ENCODE measurements around the gene MOSPD3. TPM values are rescaled to one million over a fixed set of nuclear protein-coding genes. Genes with fewer than 3 reads are reported as not detected.
"Not testable (repeated sequence)": the region's sequence is repeated elsewhere in the genome, so short reads cannot be mapped to it uniquely, and the experiment has no call there.

The MOSPD3 gene, protein sequence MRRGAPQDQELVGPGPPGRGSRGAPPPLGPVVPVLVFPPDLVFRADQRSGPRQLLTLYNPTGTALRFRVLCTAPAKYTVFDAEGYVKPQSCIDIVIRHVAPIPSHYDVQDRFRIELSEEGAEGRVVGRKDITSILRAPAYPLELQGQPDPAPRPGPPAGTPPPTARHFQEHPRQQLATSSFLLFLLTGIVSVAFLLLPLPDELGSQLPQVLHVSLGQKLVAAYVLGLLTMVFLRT
- 10 to 100 TPM; 15.1 to 19.1 TPM for total RNA-seq
- polyA plus RNA-seq: 10 to 100 TPM; 14.0 to 33.0 TPM
- long read RNA-seq, donor 1, transcript MOSPD3-203 (5 exons, 1,191 nt): major isoform, 9 of 14 reads
- long read RNA-seq, donor 1, partial matches to known transcripts: 1 of 14 reads
- long read RNA-seq, donor 1, other reads (novel, unspliced or antisense): 2 of 14 reads
- long read RNA-seq, donor 2, transcript MOSPD3-203 (5 exons, 1,191 nt): major isoform, 14 of 19 reads
- long read RNA-seq, donor 2, partial matches to known transcripts: 0 of 19 reads
- long read RNA-seq, donor 2, other reads (novel, unspliced or antisense): 1 of 19 reads

DNA sequence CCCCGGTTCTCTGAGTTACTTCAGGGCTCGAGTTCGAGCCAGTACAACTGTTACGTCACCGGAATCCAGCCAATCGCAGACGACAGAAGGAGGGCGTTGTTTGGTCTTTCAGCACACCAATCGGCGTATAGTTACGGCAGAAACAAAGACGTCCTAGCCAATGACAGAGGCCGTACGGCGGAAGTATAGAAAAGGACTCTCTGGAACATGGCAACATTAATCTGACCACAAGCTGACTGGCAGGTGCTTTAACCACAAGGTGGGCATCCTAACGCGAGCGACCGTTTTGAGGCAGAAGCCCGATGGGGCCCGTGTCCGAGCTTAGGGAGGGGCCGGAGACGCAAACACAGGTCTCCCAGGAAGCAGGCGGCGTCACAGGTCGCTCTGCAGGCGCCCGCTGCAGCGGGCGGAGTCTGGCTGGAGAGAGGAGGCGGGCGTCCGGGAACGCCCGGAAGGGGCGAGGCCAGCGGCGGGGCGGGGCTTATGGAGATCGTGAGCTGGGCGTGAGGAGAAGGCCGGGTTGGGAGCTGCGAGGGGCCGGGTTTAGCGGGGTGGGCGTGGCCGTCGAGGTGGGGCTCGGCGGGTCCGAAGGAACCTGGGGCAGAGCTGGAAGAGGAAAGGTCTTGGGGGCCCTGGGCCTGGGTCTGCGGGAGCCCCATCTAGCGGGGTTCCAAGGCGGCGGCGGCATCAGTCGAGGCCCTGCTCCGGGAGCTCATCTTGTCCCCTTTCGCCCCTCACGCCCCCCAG lies at the start of gene MOSPD3:
TSS of gene MOSPD3 (plus strand) at position 558 of the 747 bp plus-strand sequence. CDS start 252 bp downstream, outside the sequence.
- H3K4me3 ChIP-seq (ENCODE audit: low read length in 2 of 2): peak within 1 kb of the TSS; percentile 58 to 62
- no peaks in the 10 kb centered on the region for H3K36me3 ChIP-seq (ENCODE audit: control insufficient read depth in 1 of 2, insufficient read depth in 2 of 2, low read length in 1 of 2)
- peak; percentile 98 for ATAC-seq (ENCODE audit: low FRiP score)
- H3K9me3 ChIP-seq (ENCODE audit: control insufficient read depth, low read length): no peaks in the 10 kb centered on the region
- intact Hi-C loops (cut with DNase I): loop anchor here (1.0 to 5.0 kb wide), 4 partner anchors 27 to 80 kb away; partner anchors contain the start of genes GNB2 (in 2 of the 2) and GIGYF1 (in 1 of the 2)
- no peaks in the 10 kb centered on the region for H3K4me1 ChIP-seq (ENCODE audit: control insufficient read depth in 1 of 2, insufficient read depth in 2 of 2, low read length in 2 of 2)
- H3K27me3 ChIP-seq (ENCODE audit: control insufficient read depth in 1 of 2, insufficient read depth in 2 of 2, low read length in 1 of 2): no peaks in the 10 kb centered on the region
- peak; percentile 99 to 100 for DNase-seq
- H3K27ac ChIP-seq (ENCODE audit: low read depth in 1 of 2, low read length in 2 of 2): peak within 1 kb of the TSS in 1 of 2 donors; percentile 87
- WGBS, 2 donors: 0 to 1% methylated on average over 59 to 61 of the region's 61 CpGs

DNA sequence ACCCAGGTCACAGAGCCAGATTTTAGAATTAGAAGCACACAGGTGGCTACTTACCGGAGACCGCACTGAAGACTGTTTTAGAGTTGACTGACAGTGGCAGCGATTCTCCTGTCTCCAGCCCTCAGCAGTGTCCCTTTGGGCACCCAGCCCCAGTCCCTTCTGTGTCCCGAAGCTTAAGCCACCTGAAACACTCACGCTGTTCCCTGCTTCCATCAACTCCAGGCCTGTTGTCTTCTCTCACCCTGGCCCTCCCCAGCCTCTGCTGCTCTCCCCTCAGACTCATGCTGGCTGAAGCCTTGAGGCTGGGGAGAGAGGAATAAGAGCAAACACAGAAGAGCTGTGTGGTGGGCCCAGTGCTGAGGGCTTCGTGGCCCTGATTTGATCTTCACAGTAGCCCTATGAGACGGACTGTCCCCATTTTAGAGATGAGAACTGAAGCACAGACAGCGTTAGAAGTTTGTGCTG lies 49.2 kb upstream of the MOSPD3 start:
- DNase-seq (peak in 1 of 2 donors; percentile 39), ATAC-seq (ENCODE audit: low FRiP score) (no peak)
- Histone ChIP-seq H3K27ac (ENCODE audit: low read depth in 1 of 2, low read length in 2 of 2) (no peak overlapping the region), H3K4me1 (ENCODE audit: control insufficient read depth in 1 of 2, insufficient read depth in 2 of 2, low read length in 2 of 2) (no peaks in the 10 kb centered on the region), H3K27me3 (ENCODE audit: control insufficient read depth in 1 of 2, insufficient read depth in 2 of 2, low read length in 1 of 2) (no peaks in the 10 kb centered on the region), H3K4me3 (ENCODE audit: low read length in 2 of 2) (no peak overlapping the region), H3K9me3 (ENCODE audit: control insufficient read depth, low read length) (no peaks in the 10 kb centered on the region), H3K36me3 (ENCODE audit: control insufficient read depth in 1 of 2, insufficient read depth in 2 of 2, low read length in 1 of 2) (peaks cover 0 to 3% of the 10 kb centered on the region in 2 donors)
- WGBS, 2 donors: 92 to 94% methylated on average over 8 of the region's 8 CpGs
- intact Hi-C loops (cut with DNase I): loop anchor here in 1 of 2 donors (2.0 kb wide), 1 partner anchor 128 kb away; no protein-coding TSS in a partner anchor

DNA sequence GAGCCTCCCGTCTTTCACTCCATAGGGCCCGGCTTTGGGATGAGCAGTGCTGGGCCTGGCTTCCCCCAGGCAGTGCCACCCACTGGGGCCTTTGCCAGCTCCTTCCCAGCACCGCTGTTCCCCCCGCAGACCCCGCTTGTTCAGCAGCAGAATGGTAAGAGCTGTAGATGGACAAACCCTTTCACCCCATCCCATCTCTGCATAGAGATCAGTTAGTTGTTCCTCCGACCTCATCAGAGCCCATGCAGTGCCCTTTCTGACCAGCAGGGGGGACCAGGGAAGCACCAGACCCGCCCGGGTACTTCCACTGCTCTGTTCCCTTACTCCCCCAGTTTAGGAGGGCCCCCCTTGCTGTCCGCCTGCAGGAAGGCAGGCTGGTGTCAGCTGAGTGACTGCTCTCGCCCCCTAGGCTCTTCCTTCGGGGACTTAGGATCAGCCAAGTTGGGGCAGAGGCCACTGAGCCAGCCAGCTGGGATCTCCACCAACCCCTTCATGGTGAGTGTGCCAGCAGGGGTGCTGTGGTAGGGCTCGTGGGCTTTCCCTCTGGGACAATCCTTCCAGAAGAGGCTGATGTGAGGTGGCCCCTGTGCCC lies 48.4 kb upstream of the MOSPD3 start:
- Histone ChIP-seq H3K36me3 (ENCODE audit: control insufficient read depth in 1 of 2, insufficient read depth in 2 of 2, low read length in 1 of 2) (peaks cover 0 to 3% of the 10 kb centered on the region in 2 donors), H3K4me1 (ENCODE audit: control insufficient read depth in 1 of 2, insufficient read depth in 2 of 2, low read length in 2 of 2) (no peaks in the 10 kb centered on the region), H3K27ac (ENCODE audit: low read depth in 1 of 2, low read length in 2 of 2) (no peak overlapping the region), H3K27me3 (ENCODE audit: control insufficient read depth in 1 of 2, insufficient read depth in 2 of 2, low read length in 1 of 2) (no peaks in the 10 kb centered on the region), H3K9me3 (ENCODE audit: control insufficient read depth, low read length) (no peaks in the 10 kb centered on the region), H3K4me3 (ENCODE audit: low read length in 2 of 2) (no peak overlapping the region)
- intact Hi-C loops (cut with DNase I): loop anchor here (2.0 kb wide), 1 partner anchor 127 kb away; no protein-coding TSS in a partner anchor
- ATAC-seq (ENCODE audit: low FRiP score) (peak; percentile 79), DNase-seq (peak; percentile 88 to 95)
- 41 to 43% methylated on average over 12 of the region's 12 CpGs for WGBS, 2 donors

DNA sequence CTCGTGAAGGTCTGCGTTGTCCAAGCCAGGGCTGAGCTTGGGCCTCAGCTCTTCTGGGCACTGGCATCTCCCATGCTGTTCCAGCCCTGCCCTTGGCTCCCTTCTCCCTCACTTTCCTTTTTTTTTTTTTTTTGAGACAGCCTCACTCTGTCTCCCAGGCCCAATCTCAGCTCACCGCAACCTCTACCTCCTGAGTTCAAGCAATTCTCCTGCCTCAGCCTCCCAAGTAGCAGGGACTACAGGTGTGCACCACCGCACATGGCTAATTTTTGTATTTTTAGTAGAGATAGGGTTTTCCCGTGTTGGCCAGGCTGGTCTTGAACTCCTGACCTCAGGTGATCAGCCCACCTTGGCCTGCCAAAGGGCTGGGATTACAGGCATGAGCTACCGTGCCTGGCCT lies 47.9 kb upstream of the MOSPD3 start:
- not testable (repeated sequence) for H3K27ac ChIP-seq (ENCODE audit: low read depth in 1 of 2, low read length in 2 of 2); ATAC-seq (ENCODE audit: low FRiP score); H3K4me1 ChIP-seq (ENCODE audit: control insufficient read depth in 1 of 2, insufficient read depth in 2 of 2, low read length in 2 of 2); H3K27me3 ChIP-seq (ENCODE audit: control insufficient read depth in 1 of 2, insufficient read depth in 2 of 2, low read length in 1 of 2); H3K9me3 ChIP-seq (ENCODE audit: control insufficient read depth, low read length); H3K36me3 ChIP-seq (ENCODE audit: control insufficient read depth in 1 of 2, insufficient read depth in 2 of 2, low read length in 1 of 2); H3K4me3 ChIP-seq (ENCODE audit: low read length in 2 of 2)
- DNase-seq: peak in 1 of 2 donors; percentile 5
- intact Hi-C loops (cut with DNase I): loop anchor here in 1 of 2 donors (2.0 kb wide), 1 partner anchor 126 kb away; no protein-coding TSS in a partner anchor
- 93 to 95% methylated on average over 6 of the region's 6 CpGs for WGBS, 2 donors

- H3K4me3 ChIP-seq (ENCODE audit: low read length in 2 of 2): no peak overlapping the region
- peak in 1 of 2 donors; percentile 61 for DNase-seq
- WGBS, 2 donors: 95 to 96% methylated on average over 9 to 11 of the region's 11 CpGs
- ATAC-seq (ENCODE audit: low FRiP score): no peak
- H3K27ac ChIP-seq (ENCODE audit: low read depth in 1 of 2, low read length in 2 of 2): no peak overlapping the region
- H3K4me1 ChIP-seq (ENCODE audit: control insufficient read depth in 1 of 2, insufficient read depth in 2 of 2, low read length in 2 of 2): no peaks in the 10 kb centered on the region
- intact Hi-C loops (cut with DNase I): loop anchor here in 1 of 2 donors (2.0 kb wide), 1 partner anchor 126 kb away; no protein-coding TSS in a partner anchor
- H3K27me3 ChIP-seq (ENCODE audit: control insufficient read depth in 1 of 2, insufficient read depth in 2 of 2, low read length in 1 of 2): no peaks in the 10 kb centered on the region
- no peaks in the 10 kb centered on the region for H3K9me3 ChIP-seq (ENCODE audit: control insufficient read depth, low read length)
- H3K36me3 ChIP-seq (ENCODE audit: control insufficient read depth in 1 of 2, insufficient read depth in 2 of 2, low read length in 1 of 2): peaks cover 0 to 3% of the 10 kb centered on the region in 2 donors
Observed at GRCh38 chr7:100565133-100565571, 47.2 kb upstream of the MOSPD3 start.

GRCh38 chr7:100566018-100566531 lies 46.3 kb upstream of the MOSPD3 start:
- Histone ChIP-seq H3K4me3 (ENCODE audit: low read length in 2 of 2) (no peak overlapping the region), H3K36me3 (ENCODE audit: control insufficient read depth in 1 of 2, insufficient read depth in 2 of 2, low read length in 1 of 2) (peaks cover 0 to 3% of the 10 kb centered on the region in 2 donors), H3K27me3 (ENCODE audit: control insufficient read depth in 1 of 2, insufficient read depth in 2 of 2, low read length in 1 of 2) (no peaks in the 10 kb centered on the region), H3K4me1 (ENCODE audit: control insufficient read depth in 1 of 2, insufficient read depth in 2 of 2, low read length in 2 of 2) (no peaks in the 10 kb centered on the region), H3K9me3 (ENCODE audit: control insufficient read depth, low read length) (no peaks in the 10 kb centered on the region), H3K27ac (ENCODE audit: low read depth in 1 of 2, low read length in 2 of 2) (no peak overlapping the region)
- WGBS, 2 donors: 82 to 86% methylated on average over 6 of the region's 6 CpGs
- ATAC-seq (ENCODE audit: low FRiP score): no peak
- intact Hi-C loops (cut with DNase I): no loop called here
- DNase-seq: peak; percentile 34 to 47

GRCh38 chr7:100567031-100567730 lies 45.2 kb upstream of the MOSPD3 start:
- Histone ChIP-seq H3K36me3 (ENCODE audit: control insufficient read depth in 1 of 2, insufficient read depth in 2 of 2, low read length in 1 of 2) (peaks cover 0 to 3% of the 10 kb centered on the region in 2 donors), H3K4me1 (ENCODE audit: control insufficient read depth in 1 of 2, insufficient read depth in 2 of 2, low read length in 2 of 2) (no peaks in the 10 kb centered on the region), H3K9me3 (ENCODE audit: control insufficient read depth, low read length) (no peaks in the 10 kb centered on the region), H3K27ac (ENCODE audit: low read depth in 1 of 2, low read length in 2 of 2) (no peak overlapping the region), H3K27me3 (ENCODE audit: control insufficient read depth in 1 of 2, insufficient read depth in 2 of 2, low read length in 1 of 2) (no peaks in the 10 kb centered on the region), H3K4me3 (ENCODE audit: low read length in 2 of 2) (no peak overlapping the region)
- 71 to 78% methylated on average over 12 of the region's 12 CpGs for WGBS, 2 donors
- intact Hi-C loops (cut with DNase I): no loop called here
- no peak for ATAC-seq (ENCODE audit: low FRiP score)
- DNase-seq: peak in 1 of 2 donors; percentile 44

Data from aorta (tissue), 5 donors.